Measurements from ENCODE around the gene PKN2. TPM values are rescaled to one million over a fixed set of nuclear protein-coding genes. Genes with fewer than 3 reads are reported as not detected.

Gene PKN2
- total and polyA plus RNA-seq, 9 of the 15 experiments (the other 6 are each of a cell fraction or from before 2014, with no cell fraction given): 4.5 to 25.3 (median 19.2) TPM

DNA sequence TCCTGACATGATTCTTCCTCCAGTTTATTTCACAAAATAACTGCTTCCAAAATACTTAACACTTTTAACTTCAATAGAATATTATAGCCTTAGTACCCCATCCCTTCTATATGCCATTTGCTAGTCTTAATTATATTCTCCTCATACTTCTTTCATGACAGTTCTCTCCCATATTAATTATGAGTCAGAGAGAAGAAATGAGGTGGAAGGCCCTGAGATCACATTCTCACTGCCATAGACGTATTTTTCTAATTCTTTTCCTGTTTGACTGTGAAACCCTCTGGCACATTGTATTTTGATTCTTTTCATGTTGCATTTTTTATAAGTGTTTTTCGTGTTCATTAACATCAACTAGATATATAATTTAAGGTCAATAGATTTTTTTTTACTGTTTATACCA is 118.9 kb downstream of the PKN2 start:
- Histone ChIP-seq H3K27ac (ENCODE audit: extremely low read depth, low read depth, low read length) (no peak overlapping the region), H4K20me1 (replicated peaks; ENCODE audit: control insufficient read depth, insufficient read depth, low read length) (no peaks in the 10 kb centered on the region), H3K4me2 (ENCODE audit: insufficient read depth, low read length) (no peak overlapping the region), H3K4me3 (no peak overlapping the region), H3K27me3 (ENCODE audit: control insufficient read depth in 2 of 2, insufficient read depth in 2 of 2, low read length in 2 of 2) (no peaks in the 10 kb centered on the region), H3K4me1 (replicated peaks in 1 of 2; ENCODE audit: control insufficient read depth in 2 of 2, insufficient read depth in 2 of 2, low read length in 2 of 2) (no peaks in the 10 kb centered on the region; a peak in 1 of 5 replicates), H3K79me2 (ENCODE audit: control insufficient read depth, insufficient read depth, low read length) (no peaks in the 10 kb centered on the region), H3K9ac (ENCODE audit: insufficient read depth in 1 of 2, low read depth in 2 of 2, low read length in 2 of 2) (no peak overlapping the region), H3K9me3 (replicated peaks; ENCODE audit: control insufficient read depth, insufficient read depth, low read depth, low read length) (no peaks in the 10 kb centered on the region; the same call in 1 of the 2 replicates), H2AFZ (ENCODE audit: low read depth, low read length) (no peak overlapping the region), H3K36me3 (ENCODE audit: control insufficient read depth, insufficient read depth, low read length) (peaks cover 67% of the 10 kb centered on the region), H3K9me1 (ENCODE audit: control insufficient read depth, insufficient read depth, low read length) (no peaks in the 10 kb centered on the region)
- ChIA-PET CTCF (ENCODE audit: low intra/inter-chr PET ratio) (no interaction called here), POLR2A (no interaction called here)
- WGBS (ENCODE audit: insufficient coverage, low coverage, missing lambda C conversion rate): 91% methylated on average over 2 of the region's 2 CpGs
- no peak for FAIRE-seq
- TF ChIP-seq ZNF408 (CRISPR knock-in tag; IDR thresholded peaks at IDR 0.05; ENCODE audit: low read depth) (no peak), ZNF644 (tag; IDR thresholded peaks at IDR 0.05; ENCODE audit: low read depth) (no peak), TBP (optimal IDR thresholded peaks at IDR 0.05; ENCODE audit: low read depth, low read length) (no peak), BMI1 (IDR thresholded peaks at IDR 0.05; ENCODE audit: low read length) (no peak), SOX6 (IDR thresholded peaks at IDR 0.05) (no peak), SRSF7 (optimal IDR thresholded peaks at IDR 0.05; ENCODE audit: low read depth, low read length) (no peak), COPS2 (conservative IDR thresholded peaks at IDR 0.05) (no peak), U2AF2 (optimal IDR thresholded peaks at IDR 0.05; ENCODE audit: low read depth, low read length) (no peak), THAP7 (CRISPR knock-in tag; IDR thresholded peaks at IDR 0.05) (no peak), MTA1 (IDR thresholded peaks at IDR 0.05; ENCODE audit: borderline replicate concordance) (no peak), KLF10 (CRISPR knock-in tag; IDR thresholded peaks at IDR 0.05) (no peak), MAFF (IDR thresholded peaks at IDR 0.05; ENCODE audit: low read length) (no peak)
- TF ChIP-seq, protein P1, sequence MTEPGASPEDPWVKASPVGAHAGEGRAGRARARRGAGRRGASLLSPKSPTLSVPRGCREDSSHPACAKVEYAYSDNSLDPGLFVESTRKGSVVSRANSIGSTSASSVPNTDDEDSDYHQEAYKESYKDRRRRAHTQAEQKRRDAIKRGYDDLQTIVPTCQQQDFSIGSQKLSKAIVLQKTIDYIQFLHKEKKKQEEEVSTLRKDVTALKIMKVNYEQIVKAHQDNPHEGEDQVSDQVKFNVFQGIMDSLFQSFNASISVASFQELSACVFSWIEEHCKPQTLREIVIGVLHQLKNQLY (CRISPR knock-in tag; conservative IDR thresholded peaks at IDR 0.05): no peak
- BruUV-seq (replicated peaks): no TSS peak
- no peak for ATAC-seq
- no peak for DNase-seq (ENCODE audit: extremely low read depth in 1 of 4, low spot score in 3 of 4)
- in situ Hi-C loops (cut with MboI) (no loop called here), intact Hi-C loops (cut with micrococcal nuclease) (no loop called here)

All from K562 (cell line).